ENCODE results near the gene TM9SF3. TPM values are rescaled to one million over a fixed set of nuclear protein-coding genes. Genes with fewer than 3 reads are reported as not detected.

Gene TM9SF3
- total RNA-seq, 2 experiments from 2014 or later = 82.8 to 85.4 TPM

DNA sequence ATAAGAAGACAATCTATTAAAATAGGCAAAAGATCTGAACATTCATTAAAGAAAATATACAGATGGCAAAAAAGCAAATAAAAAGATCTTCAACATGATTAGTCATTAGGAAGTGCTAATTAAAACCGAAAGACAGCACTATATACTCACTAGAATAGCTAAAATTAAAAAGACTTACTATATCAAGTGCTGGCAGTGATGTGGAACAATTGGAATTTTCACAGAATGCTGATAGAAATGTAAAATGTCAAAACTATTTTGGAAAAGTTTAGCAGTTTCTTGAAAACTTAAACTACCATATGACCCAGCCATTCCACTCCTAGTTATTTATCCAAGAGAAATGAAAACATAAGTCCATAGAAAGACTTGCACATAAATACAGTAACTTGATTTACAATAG lies 48.1 kb downstream of the TM9SF3 start:
- Mint-ChIP-seq H3K36me3 (ENCODE audit: low read depth) (peaks cover 26% of the 10 kb centered on the region), H3K27ac (no peak overlapping the region), H3K27me3 (no peaks in the 10 kb centered on the region), H3K9me3 (no peaks in the 10 kb centered on the region), H3K4me1 (peaks cover 5% of the 10 kb centered on the region), H3K4me3 (no peak overlapping the region)
- DNase-seq = no peak
- ChIA-PET POLR2A (interaction anchor here (0.7 kb wide), 1 partner anchor 48 kb away, joined by 3 read pairs; no protein-coding TSS in a partner anchor), CTCF (no interaction called here)

DNA sequence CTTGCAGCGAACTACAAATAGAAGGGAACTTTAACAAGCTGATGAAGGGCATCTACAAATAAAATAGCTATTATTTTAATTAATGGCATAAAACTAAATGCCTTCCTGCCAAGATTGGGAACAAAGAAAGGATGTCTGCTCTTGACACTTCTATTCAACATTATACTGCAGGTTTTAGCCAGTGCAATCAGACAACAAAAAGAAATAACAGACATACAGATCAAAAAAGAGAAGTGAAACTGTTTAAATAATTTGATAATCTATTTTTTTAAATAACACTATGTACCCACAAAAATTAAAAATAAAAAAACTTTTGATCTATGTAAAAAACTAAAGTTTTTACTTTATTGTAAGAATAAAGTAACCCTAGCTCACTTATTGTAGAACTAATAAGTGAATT lies 50.7 kb downstream of the TM9SF3 start:
- Mint-ChIP-seq H3K9me3 (no peaks in the 10 kb centered on the region), H3K36me3 (ENCODE audit: low read depth) (peaks cover 18% of the 10 kb centered on the region), H3K4me3 (no peak overlapping the region), H3K27ac (no peak overlapping the region), H3K4me1 (no peaks in the 10 kb centered on the region), H3K27me3 (no peaks in the 10 kb centered on the region)
- ChIA-PET CTCF (no interaction called here), POLR2A (no interaction called here)
- no peak for DNase-seq

DNA sequence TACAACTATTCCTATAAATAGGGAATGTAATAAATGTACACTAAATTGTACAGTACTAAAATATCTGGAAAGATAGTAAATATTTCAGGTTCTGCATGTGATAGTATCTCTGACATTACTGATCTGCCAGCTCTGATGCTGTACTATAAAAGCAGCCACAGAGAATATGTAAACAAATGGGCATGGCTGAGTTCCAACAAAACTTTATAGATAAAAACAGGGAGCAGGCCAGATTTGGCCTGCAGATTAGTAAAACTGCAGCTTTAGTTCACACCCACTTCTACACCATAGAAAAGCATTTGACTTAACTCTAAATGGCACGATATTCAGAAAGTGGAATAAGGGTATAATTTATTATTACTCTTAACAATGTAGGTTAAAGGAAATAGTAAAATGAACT lies 54.3 kb downstream of the TM9SF3 start:
- H3K4me1 Mint-ChIP-seq = no peaks in the 10 kb centered on the region
- no peaks in the 10 kb centered on the region for H3K9me3 Mint-ChIP-seq
- no peak overlapping the region for H3K27ac Mint-ChIP-seq
- ChIA-PET POLR2A (no interaction called here), CTCF (no interaction called here)
- no peak for DNase-seq
- H3K4me3 Mint-ChIP-seq = no peak overlapping the region
- no peaks in the 10 kb centered on the region for H3K27me3 Mint-ChIP-seq
- H3K36me3 Mint-ChIP-seq (ENCODE audit: low read depth) = peaks cover 18% of the 10 kb centered on the region

DNA sequence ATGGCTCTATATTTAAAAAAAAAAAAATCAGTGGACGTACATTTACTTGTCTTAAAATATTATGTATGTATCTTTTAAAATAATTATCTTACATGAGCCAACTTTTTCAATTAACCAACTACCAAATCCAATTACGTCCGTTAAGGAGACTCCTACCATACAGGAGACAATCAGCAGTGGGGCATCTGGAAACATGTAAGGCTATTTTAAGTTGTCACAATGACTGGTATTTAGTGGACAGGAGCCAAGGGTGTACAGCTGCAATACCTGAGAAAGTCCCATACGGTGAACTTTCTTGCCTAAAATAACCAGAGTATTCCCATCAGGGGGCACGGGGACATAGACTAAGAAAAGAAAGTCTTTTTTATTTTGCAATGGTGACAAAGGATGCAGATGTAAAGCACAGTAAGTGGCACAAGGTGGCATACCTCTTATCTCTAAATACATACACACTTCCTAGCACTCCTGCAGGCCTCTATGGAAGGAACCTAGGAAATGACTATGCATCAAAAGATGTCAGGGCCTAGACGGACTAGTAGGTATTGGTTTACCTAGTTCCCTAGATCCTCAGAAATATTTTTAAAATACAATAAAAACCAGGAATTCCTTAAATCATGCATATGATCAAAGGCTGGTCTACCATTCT lies 57.1 kb downstream of the TM9SF3 start:
- H3K27ac Mint-ChIP-seq = no peak overlapping the region
- CTCF ChIA-PET = no interaction called here
- no peaks in the 10 kb centered on the region for H3K4me1 Mint-ChIP-seq
- H3K36me3 Mint-ChIP-seq (ENCODE audit: low read depth) = peaks cover 36% of the 10 kb centered on the region
- H3K4me3 Mint-ChIP-seq = no peak overlapping the region
- POLR2A ChIA-PET = no interaction called here
- H3K9me3 Mint-ChIP-seq = no peaks in the 10 kb centered on the region
- DNase-seq = no peak
- H3K27me3 Mint-ChIP-seq = no peaks in the 10 kb centered on the region

DNA sequence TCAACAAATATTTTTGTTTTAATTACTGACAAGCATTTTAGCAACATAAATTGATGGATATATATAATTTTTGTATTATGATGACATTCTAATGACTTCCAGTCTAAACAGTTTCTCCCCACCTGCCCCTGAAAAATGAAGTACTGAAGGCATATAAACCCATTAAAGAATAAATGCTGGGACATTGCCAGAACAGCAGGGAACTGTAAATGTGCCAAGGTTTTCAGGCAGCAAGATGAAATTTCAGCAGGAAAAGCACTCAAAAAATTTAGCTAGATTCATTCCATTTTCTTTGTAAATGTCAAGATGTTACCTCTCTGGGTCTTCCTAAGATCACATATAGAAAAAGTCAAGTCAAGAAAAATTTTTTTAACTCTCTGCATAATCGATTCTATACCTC lies 62.1 kb downstream of the TM9SF3 start:
- Mint-ChIP-seq H3K36me3 (ENCODE audit: low read depth) (peaks cover 60% of the 10 kb centered on the region), H3K27me3 (no peaks in the 10 kb centered on the region), H3K4me1 (no peaks in the 10 kb centered on the region), H3K4me3 (no peak overlapping the region), H3K27ac (no peak overlapping the region), H3K9me3 (no peaks in the 10 kb centered on the region)
- DNase-seq = no peak
- CTCF ChIA-PET = interaction anchor here (1.2 kb wide), 1 partner anchor 11 kb away, joined by 5 read pairs; the partner anchor contains the start of gene TLL2
- POLR2A ChIA-PET = no interaction called here

DNA sequence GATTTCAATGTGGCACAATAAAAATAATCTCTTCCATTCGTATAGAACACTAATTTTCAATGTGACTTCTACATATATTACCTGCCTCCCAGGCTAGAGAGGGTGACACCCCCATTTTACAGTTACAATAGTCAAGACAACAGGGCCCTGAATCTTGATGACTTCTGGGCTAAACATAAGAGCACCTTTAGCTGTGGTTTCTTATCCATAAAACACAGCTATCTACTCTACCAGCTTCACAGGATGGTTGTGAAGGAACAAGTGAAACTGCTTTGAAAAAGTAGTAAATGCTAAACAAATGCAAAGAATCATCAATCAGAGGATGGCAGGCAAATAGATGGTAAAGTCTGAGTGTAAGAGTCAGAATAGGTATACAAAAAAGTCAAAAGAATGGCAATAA lies 69.5 kb downstream of the TM9SF3 start:
- peaks cover 28% of the 10 kb centered on the region for H3K27me3 Mint-ChIP-seq

DNA sequence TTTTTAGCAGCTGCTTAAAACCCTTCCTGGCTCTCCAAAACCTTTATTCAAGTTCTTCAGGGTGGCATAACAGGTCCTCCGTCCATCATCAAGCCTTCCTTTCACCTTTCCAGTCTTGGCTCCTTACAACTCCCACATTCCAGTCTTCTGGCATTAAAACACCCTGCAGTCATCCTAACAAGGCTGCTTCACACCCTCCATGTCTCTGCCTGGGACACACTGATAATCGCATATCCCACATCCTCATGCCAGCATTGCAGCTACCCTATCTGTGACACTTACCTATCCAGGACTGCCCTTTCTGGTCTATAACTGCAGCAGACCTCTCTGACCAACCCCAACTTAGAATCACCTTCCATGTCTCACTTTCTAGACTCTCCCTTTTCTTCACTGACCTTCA lies 70.5 kb downstream of the TM9SF3 start:
- Mint-ChIP-seq H3K27ac (no peak overlapping the region), H3K4me1 (peaks cover 12% of the 10 kb centered on the region), H3K9me3 (no peaks in the 10 kb centered on the region), H3K36me3 (ENCODE audit: low read depth) (peaks cover 16% of the 10 kb centered on the region), H3K4me3 (no peak overlapping the region), H3K27me3 (peaks cover 38% of the 10 kb centered on the region)
- POLR2A ChIA-PET = no interaction called here
- CTCF ChIA-PET = no interaction called here
- DNase-seq = no peak

More for the DNA sequence above, 69.5 kb downstream of the TM9SF3 start:
- no peak for DNase-seq
- H3K27ac Mint-ChIP-seq = no peak overlapping the region
- CTCF ChIA-PET = no interaction called here
- peaks cover 10% of the 10 kb centered on the region for H3K4me1 Mint-ChIP-seq
- peaks cover 24% of the 10 kb centered on the region for H3K36me3 Mint-ChIP-seq (ENCODE audit: low read depth)
- H3K4me3 Mint-ChIP-seq = no peak overlapping the region
- POLR2A ChIA-PET = no interaction called here
- no peaks in the 10 kb centered on the region for H3K9me3 Mint-ChIP-seq

DNA sequence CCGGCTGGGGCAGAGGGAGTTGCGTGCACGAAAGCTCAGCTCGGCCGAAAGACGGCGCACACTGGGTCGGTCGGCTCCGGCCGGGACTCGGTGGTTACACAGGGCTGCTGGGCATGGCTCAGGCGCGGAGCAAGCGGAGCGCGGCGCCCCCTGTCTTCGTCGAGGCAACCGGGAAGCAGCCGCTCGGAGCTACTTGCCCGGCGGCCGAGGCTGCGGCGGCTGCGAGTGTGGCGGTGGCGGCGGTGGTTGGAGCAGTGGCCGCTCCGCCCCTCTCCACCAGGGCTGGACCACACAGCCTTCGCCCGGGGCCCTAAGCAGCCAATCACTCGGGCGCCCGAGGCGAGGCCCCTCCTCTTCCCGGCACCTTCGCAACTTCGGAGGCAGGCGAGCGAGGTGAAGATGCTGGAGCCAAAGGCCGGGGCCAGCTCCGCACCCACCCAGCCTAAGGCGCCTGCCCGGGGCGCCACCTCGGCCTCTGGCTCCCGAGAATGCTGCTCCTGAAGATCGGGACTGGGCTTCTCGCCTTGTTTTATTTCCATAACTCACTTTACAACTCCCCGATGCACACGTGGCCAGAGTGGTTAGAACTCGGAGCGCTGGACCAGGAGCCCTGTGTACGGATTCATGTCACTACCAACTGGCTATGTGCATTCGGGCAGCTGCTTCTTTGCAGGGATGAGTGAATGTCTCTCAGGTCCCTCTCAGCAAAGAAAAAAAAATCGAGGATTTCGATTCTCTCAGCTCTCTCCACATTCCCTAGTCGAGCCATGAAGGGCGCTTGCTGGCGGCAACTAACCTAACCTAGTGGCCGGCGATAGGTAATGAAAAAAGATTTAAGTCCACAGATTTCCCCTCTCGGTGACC lies 72.9 kb downstream of the TM9SF3 start, which contains the start of gene TLL2:
Gene TLL2 (minus strand): TSS at position 229 of the 864 bp plus-strand sequence. CDS start 241 bp downstream, outside the sequence.
- peak; percentile 67 for DNase-seq
- POLR2A ChIA-PET = interaction anchor here (0.9 kb wide), 1 partner anchor 8 kb away, joined by 3 read pairs; no protein-coding TSS in a partner anchor
- Mint-ChIP-seq H3K9me3 (no peaks in the 10 kb centered on the region), H3K27me3 (peaks cover 46% of the 10 kb centered on the region), H3K4me1 (peaks cover 12% of the 10 kb centered on the region), H3K36me3 (ENCODE audit: low read depth) (no peaks in the 10 kb centered on the region), H3K27ac (no peak within 1 kb of the TSS), H3K4me3 (peak within 1 kb of the TSS; percentile 49)
- CTCF ChIA-PET = interaction anchor here (0.8 to 2.9 kb wide), 15 partner anchors 9 to 551 kb away, joined by 3 to 13 read pairs (median 3); no protein-coding TSS in a partner anchor

DNA sequence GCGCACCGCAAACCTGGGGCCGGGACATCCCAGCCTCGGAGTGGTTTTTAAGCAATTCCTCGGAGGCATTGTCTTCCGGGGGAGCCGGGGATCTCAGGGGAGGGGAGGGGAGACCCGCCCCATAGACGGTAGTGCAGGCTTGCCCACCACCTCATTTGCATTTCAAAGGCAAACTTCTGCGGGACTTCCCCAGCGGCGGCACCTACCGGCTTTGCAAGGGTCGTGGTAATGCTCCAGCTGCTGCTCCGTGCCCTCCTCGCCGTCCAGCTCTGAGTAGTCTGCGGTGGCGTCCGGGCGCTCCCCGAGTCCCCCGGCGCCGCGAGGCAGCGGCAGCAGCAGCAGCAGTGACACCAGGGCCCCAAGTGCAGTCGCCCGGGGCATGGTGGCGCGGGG lies 73.5 kb downstream of the TM9SF3 start:
- POLR2A ChIA-PET = interaction anchor here (0.9 kb wide), 1 partner anchor 9 kb away, joined by 3 read pairs; no protein-coding TSS in a partner anchor
- H3K27me3 Mint-ChIP-seq = peaks cover 46% of the 10 kb centered on the region
- no peaks in the 10 kb centered on the region for H3K36me3 Mint-ChIP-seq (ENCODE audit: low read depth)
- CTCF ChIA-PET = interaction anchor here (1.0 to 2.9 kb wide), 13 partner anchors 9 to 524 kb away, joined by 3 to 13 read pairs (median 4); no protein-coding TSS in a partner anchor
- H3K4me1 Mint-ChIP-seq = peaks cover 12% of the 10 kb centered on the region
- H3K9me3 Mint-ChIP-seq = no peaks in the 10 kb centered on the region
- peak overlapping the region; percentile 14 for H3K4me3 Mint-ChIP-seq
- DNase-seq = no peak
- no peak overlapping the region for H3K27ac Mint-ChIP-seq

DNA sequence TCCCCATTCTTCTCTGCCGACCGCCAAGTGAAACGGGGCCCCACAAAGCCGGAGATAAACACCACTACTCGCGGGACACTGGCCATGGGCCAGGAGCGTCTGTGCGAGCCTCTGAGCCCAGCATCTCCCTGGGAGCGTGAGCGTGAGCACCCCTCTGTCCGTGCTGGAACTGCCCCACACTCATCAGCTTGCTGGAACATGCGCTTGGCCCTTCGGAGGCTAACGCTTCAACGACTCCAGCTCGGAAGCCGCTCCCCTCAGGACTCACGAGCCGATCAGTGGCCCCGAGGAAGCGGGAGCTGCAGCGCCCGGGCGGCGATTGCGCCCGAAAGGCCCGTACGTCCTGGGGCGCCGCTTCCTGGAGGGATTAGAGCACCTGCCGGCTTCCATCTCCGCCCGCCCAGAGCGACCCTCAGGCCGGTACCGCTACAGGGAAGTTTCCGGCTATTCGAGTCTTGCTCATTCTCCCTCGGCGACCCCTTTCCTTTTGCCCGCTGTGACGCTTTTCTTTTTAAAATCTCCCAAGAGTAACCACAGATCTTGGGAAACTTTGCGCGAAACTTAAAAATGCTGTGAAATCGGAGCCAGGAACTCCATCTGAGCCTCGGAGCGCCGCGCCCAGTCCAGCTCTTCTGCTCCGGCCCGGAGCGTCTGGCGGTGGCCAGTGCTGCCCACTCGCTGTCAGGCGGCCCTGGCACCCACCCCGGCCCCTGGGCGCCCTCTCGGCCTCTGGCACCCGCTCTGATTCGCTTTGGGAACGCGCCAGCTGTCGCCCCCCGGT lies 74.1 kb downstream of the TM9SF3 start:
- POLR2A ChIA-PET = no interaction called here

DNA sequence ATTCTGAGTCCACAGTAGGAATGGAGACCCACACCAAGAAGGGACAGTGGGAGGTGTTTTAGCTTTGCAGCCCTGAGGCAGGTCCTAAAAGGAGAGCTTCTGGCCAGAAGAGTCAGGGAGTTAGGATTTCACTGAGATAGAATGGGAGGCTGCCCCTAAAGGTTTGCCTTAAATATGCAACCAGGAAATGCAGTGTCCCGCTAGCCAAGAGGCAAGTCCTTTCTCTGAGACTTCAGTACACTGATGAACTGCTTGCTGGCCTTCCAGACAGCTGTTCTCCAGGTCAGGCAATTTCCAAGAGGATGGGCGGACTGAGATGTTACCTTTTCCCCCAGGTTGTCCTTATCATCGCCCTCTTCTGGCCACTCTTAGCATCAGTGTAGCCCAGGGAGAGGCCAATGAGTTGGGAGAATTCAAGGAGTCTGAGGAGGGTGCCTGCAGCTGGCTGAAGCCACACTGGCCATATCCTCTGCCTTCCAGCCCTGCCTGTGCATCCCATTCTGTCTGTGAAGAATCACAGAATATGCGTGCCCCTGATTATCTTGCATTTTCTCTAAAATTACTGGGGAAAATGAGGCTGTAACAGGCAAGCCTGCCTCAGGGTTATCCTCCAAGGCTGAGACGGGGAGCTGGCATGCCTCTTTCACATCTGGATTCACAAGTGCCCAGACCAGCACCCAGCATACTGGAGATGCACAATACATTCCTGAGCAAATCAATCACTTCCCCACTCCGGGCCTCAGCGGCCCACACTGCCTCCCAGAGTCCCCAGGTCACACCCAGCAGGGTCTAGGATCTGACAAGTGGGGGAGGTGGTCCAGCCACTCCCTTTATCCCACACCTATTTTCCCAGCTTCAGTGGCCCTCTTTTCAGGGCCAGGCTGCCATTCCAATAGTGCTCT lies 75.5 kb downstream of the TM9SF3 start:
- H3K9me3 Mint-ChIP-seq = no peaks in the 10 kb centered on the region
- H3K4me3 Mint-ChIP-seq = no peak overlapping the region
- H3K27me3 Mint-ChIP-seq = peaks cover 42% of the 10 kb centered on the region
- no peaks in the 10 kb centered on the region for H3K36me3 Mint-ChIP-seq (ENCODE audit: low read depth)
- no peak overlapping the region for H3K27ac Mint-ChIP-seq
- ChIA-PET POLR2A (no interaction called here), CTCF (interaction anchor here (0.9 to 2.1 kb wide), 7 partner anchors 9 to 114 kb away, joined by 3 to 7 read pairs (median 4); no protein-coding TSS in a partner anchor)
- peak; percentile 22 for DNase-seq
- peaks cover 12% of the 10 kb centered on the region for H3K4me1 Mint-ChIP-seq

More for the DNA sequence above, 74.1 kb downstream of the TM9SF3 start:
- peaks cover 12% of the 10 kb centered on the region for H3K4me1 Mint-ChIP-seq
- no peaks in the 10 kb centered on the region for H3K9me3 Mint-ChIP-seq
- H3K4me3 Mint-ChIP-seq = peak overlapping the region; percentile 49
- H3K36me3 Mint-ChIP-seq (ENCODE audit: low read depth) = no peaks in the 10 kb centered on the region
- H3K27ac Mint-ChIP-seq = no peak overlapping the region
- H3K27me3 Mint-ChIP-seq = peaks cover 46% of the 10 kb centered on the region
- no peak for DNase-seq
- CTCF ChIA-PET = interaction anchor here (1.1 to 2.9 kb wide), 10 partner anchors 8 to 525 kb away, joined by 3 to 13 read pairs (median 4); no protein-coding TSS in a partner anchor
